H9 (cell line): ENCODE results near the gene SP6. TPM values are rescaled to one million over a fixed set of nuclear protein-coding genes. Genes with fewer than 3 reads are reported as not detected.

ENCODE experiments used
- DNase-seq: peaks from one replicate; pipeline ENCODE4 v3.0.0-alpha.2; 2017
- H2AFZ ChIP-seq: one replicate; pipeline ENCODE4 v1.6.1; 2013; ENCODE audit warnings: mild to moderate bottlenecking, low read length, control low read depth, moderate library complexity
- H2AK5ac ChIP-seq: 2 replicates; pipeline ENCODE4 v1.6.1; 2013; ENCODE audit warnings: low read length, control low read depth, mixed read lengths; ENCODE audit not compliant: insufficient read length
- H2BK120ac ChIP-seq: one replicate; pipeline ENCODE4 v1.6.1; 2013; ENCODE audit warnings: low read depth, mild to moderate bottlenecking, low read length, control low read depth, inconsistent platforms; ENCODE audit not compliant: poor library complexity, severe bottlenecking
- H2BK12ac ChIP-seq: 2 replicates; pipeline ENCODE4 v1.6.1; 2013; ENCODE audit warnings: low read length, control low read depth, mixed read lengths, low read depth; ENCODE audit not compliant: insufficient read length
- H2BK15ac ChIP-seq: 2 replicates; pipeline ENCODE4 v1.6.1; 2013; ENCODE audit warnings: low read depth, low read length, control low read depth
- H2BK20ac ChIP-seq: one replicate; pipeline ENCODE4 v1.6.1; 2013; ENCODE audit warnings: low read depth, mild to moderate bottlenecking, low read length, control low read depth, inconsistent platforms; ENCODE audit not compliant: poor library complexity, severe bottlenecking
- H2BK5ac ChIP-seq: 2 replicates; pipeline ENCODE4 v1.6.1; 2013; ENCODE audit warnings: low read length, control low read depth, mixed read lengths; ENCODE audit not compliant: insufficient read length
- H3K14ac ChIP-seq: 2 replicates; pipeline ENCODE4 v1.6.1; 2013; ENCODE audit warnings: low read length, control low read depth; ENCODE audit not compliant: insufficient read depth
- H3K18ac ChIP-seq: 2 replicates; pipeline ENCODE4 v1.6.1; 2013; ENCODE audit warnings: low read depth, mild to moderate bottlenecking, mixed read lengths, low read length, control low read depth; ENCODE audit not compliant: insufficient read length
- H3K23ac ChIP-seq: 2 replicates; pipeline ENCODE4 v1.6.1; 2013; ENCODE audit warnings: low read length, control low read depth, mixed read lengths, low read depth; ENCODE audit not compliant: insufficient read length
- H3K23me2 ChIP-seq: 2 replicates; pipeline ENCODE4 v1.6.1; 2013; ENCODE audit warnings: low read depth, mild to moderate bottlenecking, mixed read lengths, low read length, control low read depth; ENCODE audit not compliant: insufficient read length, poor library complexity, severe bottlenecking
- H3K27ac ChIP-seq: 2 replicates; pipeline ENCODE4 v1.5.1; 2013; ENCODE audit warnings: low read length, control low read depth, mixed read lengths, low read depth; ENCODE audit not compliant: insufficient read length
- H3K27me3 ChIP-seq: 2 replicates; pipeline ENCODE4 v1.6.1; 2013; ENCODE audit warnings: low read length, control low read depth, inconsistent platforms; ENCODE audit not compliant: insufficient read depth
- H3K4ac ChIP-seq: 2 replicates; pipeline ENCODE4 v1.6.1; 2013; ENCODE audit warnings: low read depth, mild to moderate bottlenecking, control low read depth, inconsistent platforms, low read length, moderate library complexity
- H3K4me1 ChIP-seq: 2 replicates; pipeline ENCODE4 v1.6.1; 2013; ENCODE audit warnings: low read length, control low read depth, inconsistent platforms; ENCODE audit not compliant: insufficient read depth
- H3K4me2 ChIP-seq: 2 replicates; pipeline ENCODE4 v1.6.1; 2013; ENCODE audit warnings: low read length, control low read depth, mixed read lengths; ENCODE audit not compliant: insufficient read length, insufficient read depth
- H3K56ac ChIP-seq: 2 replicates; pipeline ENCODE4 v1.6.1; 2013; ENCODE audit warnings: low read depth, mild to moderate bottlenecking, mixed read lengths, low read length, control low read depth; ENCODE audit not compliant: insufficient read length
- H3K79me1 ChIP-seq: 2 replicates; pipeline ENCODE4 v1.6.1; 2013; ENCODE audit warnings: low read depth, mild to moderate bottlenecking, moderate library complexity, low read length, control low read depth, inconsistent platforms; ENCODE audit not compliant: insufficient read depth, poor library complexity, severe bottlenecking
- H3K79me2 ChIP-seq: 2 replicates; pipeline ENCODE4 v1.6.1; 2013; ENCODE audit warnings: low read length, control low read depth, inconsistent platforms; ENCODE audit not compliant: insufficient read depth
- H3K9ac ChIP-seq: 2 replicates; pipeline ENCODE4 v1.6.1; 2013; ENCODE audit warnings: low read length, control low read depth, mixed read lengths; ENCODE audit not compliant: insufficient read length; ENCODE audit errors: extremely low read depth
- H3K9me3 ChIP-seq: one replicate; pipeline ENCODE4 v1.6.1; 2013; ENCODE audit warnings: low read depth, low read length, inconsistent platforms; ENCODE audit not compliant: control insufficient read depth
- H3T11ph ChIP-seq: one replicate; pipeline ENCODE4 v1.6.1; 2013; ENCODE audit warnings: mild to moderate bottlenecking, low read length, control low read depth, inconsistent platforms
- H4K20me1 ChIP-seq: one replicate; pipeline ENCODE4 v1.6.1; 2013; ENCODE audit not compliant: control insufficient read depth, insufficient read length, insufficient read depth
- H4K5ac ChIP-seq: 2 replicates; pipeline ENCODE4 v1.6.1; 2013; ENCODE audit warnings: low read depth, mild to moderate bottlenecking, mixed read lengths, low read length, control low read depth; ENCODE audit not compliant: insufficient read length
- H4K8ac ChIP-seq: replicated peaks from 2 replicates; pipeline ENCODE4 v1.6.1; 2013; ENCODE audit warnings: low read length, control low read depth, mixed read lengths, low read depth; ENCODE audit not compliant: insufficient read length
- H4K91ac ChIP-seq: 2 replicates; pipeline ENCODE4 v1.6.1; 2013; ENCODE audit warnings: low read depth, mild to moderate bottlenecking, moderate library complexity, mixed read lengths, low read length, control low read depth; ENCODE audit not compliant: insufficient read length
- H3K27ac Mint-ChIP-seq, 3 experiments: 2 replicates in 2 of 3; 3 replicates in 1 of 3; pipeline ENCODE4 v1.8.0; 2020 to 2021; ENCODE audit warnings: mixed read lengths in 3 of 3, mild to moderate bottlenecking in 1 of 3, moderate library complexity in 1 of 3
- H3K27me3 Mint-ChIP-seq: 2 replicates; pipeline ENCODE4 v1.8.0; 2021; ENCODE audit warnings: low read depth, mild to moderate bottlenecking, moderate library complexity, mixed read lengths
- H3K36me3 Mint-ChIP-seq, 3 experiments: 2 replicates in 2 of 3; 3 replicates in 1 of 3; pipeline ENCODE4 v1.8.0; 2020 to 2021; ENCODE audit warnings: low read depth in 3 of 3, mixed read lengths in 3 of 3; ENCODE audit not compliant: insufficient read depth in 1 of 3
- H3K4me1 Mint-ChIP-seq, 2 experiments: 2 replicates each; pipeline ENCODE4 v1.8.0; 2020; ENCODE audit warnings: mixed read lengths in 2 of 2
- H3K4me3 Mint-ChIP-seq, 2 experiments: 2 replicates in 1 of 2; 3 replicates in 1 of 2; pipeline ENCODE4 v1.8.0; 2020 to 2021; ENCODE audit warnings: mild to moderate bottlenecking in 2 of 2, mixed read lengths in 2 of 2, moderate library complexity in 1 of 2
- H3K9me3 Mint-ChIP-seq, 2 experiments: 2 replicates in 1 of 2; 3 replicates in 1 of 2; pipeline ENCODE4 v1.8.0; 2020; ENCODE audit warnings: mild to moderate bottlenecking in 2 of 2, mixed read lengths in 2 of 2, moderate library complexity in 1 of 2
- CTCF ChIP-seq: fragments of 200-600 bp; sonication (generic); conservative IDR thresholded peaks from 3 replicates; pipeline ENCODE4 v1.8.0; 2021; ENCODE audit warnings: antibody characterized with exemption, mild to moderate bottlenecking
- WGBS: extraction: QIAGEN DNeasy Blood & Tissue Kit; methylation state at CpG from one replicate; pipeline ENCODE4 v1.1.7; 2013; ENCODE audit warnings: missing lambda C conversion rate, low lambda C conversion rate, mixed read lengths; ENCODE audit not compliant: insufficient read length; ENCODE audit errors: extremely low coverage; 5-methylcytosine and 5-hydroxymethylcytosine counted together
- total RNA-seq: library from RNA; stranded (reverse); gene quantifications from 2 replicates; pipeline ENCODE4 v1.2.1, GENCODE V29; 2021

SP6 gene
- total RNA-seq, 1 experiment from 2014 or later: 0.90 TPM

GRCh38 chr17:47875011-47875985 lies 24.3 kb upstream of the SP6 start:
- Histone ChIP-seq H3K79me2 (no peaks in the 10 kb centered on the region), H2AK5ac (no peak overlapping the region), H4K20me1 (no peaks in the 10 kb centered on the region), H3K56ac (no peak overlapping the region), H3K27me3 (peaks cover 6% of the 10 kb centered on the region), H3K4me2 (no peak overlapping the region), H3K18ac (no peak overlapping the region), H3K27ac (no peak overlapping the region), H3T11ph (no peak overlapping the region), H2BK120ac (no peak overlapping the region), H4K5ac (no peak overlapping the region), H2BK20ac (no peak overlapping the region), H3K14ac (no peak overlapping the region), H2BK5ac (no peak overlapping the region), H3K79me1 (no peaks in the 10 kb centered on the region), H3K23ac (no peak overlapping the region), H4K91ac (no peak overlapping the region), H3K9ac (no peak overlapping the region), H2BK15ac (no peak overlapping the region), H2AFZ (no peak overlapping the region), H3K4me1 (peaks cover 7% of the 10 kb centered on the region; the same call in 1 of the 2 replicates), H3K23me2 (peaks cover 11% of the 10 kb centered on the region), H2BK12ac (no peak overlapping the region), H3K4ac (no peak overlapping the region), H3K9me3 (no peaks in the 10 kb centered on the region), H4K8ac (no peak overlapping the region)
- no peak for DNase-seq
- Mint-ChIP-seq H3K4me3 (no peak overlapping the region; a peak in 1 of 5 replicates), H3K36me3 (no peaks in the 10 kb centered on the region), H3K4me1 (peaks cover 43 to 59% of the 10 kb centered on the region in 2 experiments), H3K27ac (no peak overlapping the region), H3K9me3 (no peaks in the 10 kb centered on the region; a peak in 1 of 5 replicates), H3K27me3 (peaks cover 67% of the 10 kb centered on the region)
- no peak for TF ChIP-seq CTCF
- no CpG with 5 or more reads among the region's 11 CpGs for WGBS
